Stimulated activated CD4-positive, alpha-beta T cell treated with anti-CD3 and anti-CD28 coated beads, Interleukin-1b, Interleukin-23, amount 100 ng/mL, for 24 hours (primary cell): ENCODE data around the gene FAM221B.

Experiments
- DNase-seq, 4 experiments: peaks; one replicate each; pipeline ENCODE4 v3.0.0-alpha.2; 2020; ENCODE audit warnings: low read depth in 4 of 4, low spot score in 1 of 4

The FAM221B gene

GRCh38 chr9:35828716-35829083 is at the start of gene FAM221B:
Gene FAM221B (minus strand): TSS chr9:35828732. CDS start chr9:35826161, 2,571 bp downstream.
- DNase-seq = no peak

- no peak for DNase-seq
Observed at GRCh38 chr9:35872505-35872904, 44.0 kb upstream of the FAM221B start.

- no peak for DNase-seq
Observed at GRCh38 chr9:35871545-35871944, 43.0 kb upstream of the FAM221B start.

GRCh38 chr9:35870351-35870923 is 41.9 kb upstream of the FAM221B start, which contains the start of gene OR13J1:
Gene OR13J1 (minus strand): TSS chr9:35870401. CDS start chr9:35870401, 0 bp downstream.
- no peak for DNase-seq

- DNase-seq = no peak
Observed at GRCh38 chr9:35869621-35870216, 41.2 kb upstream of the FAM221B start.

GRCh38 chr9:35868933-35869332 is 40.4 kb upstream of the FAM221B start:
- no peak for DNase-seq

- DNase-seq = no peak
Observed at GRCh38 chr9:35867538-35867937, 39.0 kb upstream of the FAM221B start.

- DNase-seq = no peak
Observed at GRCh38 chr9:35864695-35865255, 36.2 kb upstream of the FAM221B start.

- DNase-seq = no peak
Observed at GRCh38 chr9:35863583-35863982, 35.1 kb upstream of the FAM221B start.

- no peak for DNase-seq
Observed at GRCh38 chr9:35862328-35862727, 33.8 kb upstream of the FAM221B start.

GRCh38 chr9:35861161-35861897 is 32.8 kb upstream of the FAM221B start:
- no peak for DNase-seq

GRCh38 chr9:35859990-35860339 is 31.4 kb upstream of the FAM221B start:
- DNase-seq = no peak

GRCh38 chr9:35859310-35859989 is 30.9 kb upstream of the FAM221B start:
- no peak for DNase-seq

- DNase-seq = no peak
Observed at GRCh38 chr9:35858458-35858857, 29.9 kb upstream of the FAM221B start.

- DNase-seq = no peak
Observed at GRCh38 chr9:35856882-35857281, 28.4 kb upstream of the FAM221B start.

GRCh38 chr9:35856206-35856605 is 27.7 kb upstream of the FAM221B start:
- DNase-seq = no peak

- no peak for DNase-seq
Observed at GRCh38 chr9:35854091-35854762, 25.7 kb upstream of the FAM221B start.

- DNase-seq = no peak
Observed at GRCh38 chr9:35852876-35853865, 24.6 kb upstream of the FAM221B start.

GRCh38 chr9:35852267-35852815 is 23.8 kb upstream of the FAM221B start:
- no peak for DNase-seq
